ENCODE measurements around the gene DLST.
"Not testable (repeated sequence)": the region's sequence is repeated elsewhere in the genome, so short reads cannot be mapped to it uniquely, and the experiment has no call there.

Gene DLST

DNA sequence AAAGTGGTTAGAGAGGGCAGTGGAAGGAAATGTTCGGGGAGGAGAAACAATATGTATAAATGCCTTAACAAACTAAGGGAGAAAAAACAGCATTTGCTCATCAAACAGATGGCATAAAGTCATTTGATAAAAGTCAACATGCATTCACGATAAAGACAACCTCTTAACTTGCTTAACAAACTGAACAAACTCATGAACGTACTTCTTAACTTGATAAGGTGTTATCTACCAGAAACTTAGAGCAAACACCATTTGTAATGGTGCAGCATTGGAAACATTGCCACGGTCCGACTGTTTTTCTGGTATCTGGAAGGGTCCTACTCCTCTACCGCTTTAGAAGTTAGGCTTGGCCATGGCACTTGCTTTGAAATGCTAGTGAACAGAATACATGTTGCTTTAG, 45.5 kb downstream of the DLST start:
- DNase-seq (ENCODE audit: extremely low read depth, low read depth) = no peak
- no peak overlapping the region for H3K4me3 ChIP-seq (replicated peaks; ENCODE audit: low read depth, low read length)
- TF ChIP-seq, protein P1, sequence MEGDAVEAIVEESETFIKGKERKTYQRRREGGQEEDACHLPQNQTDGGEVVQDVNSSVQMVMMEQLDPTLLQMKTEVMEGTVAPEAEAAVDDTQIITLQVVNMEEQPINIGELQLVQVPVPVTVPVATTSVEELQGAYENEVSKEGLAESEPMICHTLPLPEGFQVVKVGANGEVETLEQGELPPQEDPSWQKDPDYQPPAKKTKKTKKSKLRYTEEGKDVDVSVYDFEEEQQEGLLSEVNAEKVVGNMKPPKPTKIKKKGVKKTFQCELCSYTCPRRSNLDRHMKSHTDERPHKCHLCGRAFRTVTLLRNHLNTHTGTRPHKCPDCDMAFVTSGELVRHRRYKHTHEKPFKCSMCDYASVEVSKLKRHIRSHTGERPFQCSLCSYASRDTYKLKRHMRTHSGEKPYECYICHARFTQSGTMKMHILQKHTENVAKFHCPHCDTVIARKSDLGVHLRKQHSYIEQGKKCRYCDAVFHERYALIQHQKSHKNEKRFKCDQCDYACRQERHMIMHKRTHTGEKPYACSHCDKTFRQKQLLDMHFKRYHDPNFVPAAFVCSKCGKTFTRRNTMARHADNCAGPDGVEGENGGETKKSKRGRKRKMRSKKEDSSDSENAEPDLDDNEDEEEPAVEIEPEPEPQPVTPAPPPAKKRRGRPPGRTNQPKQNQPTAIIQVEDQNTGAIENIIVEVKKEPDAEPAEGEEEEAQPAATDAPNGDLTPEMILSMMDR (IDR thresholded peaks at IDR 0.05; ENCODE audit: low read depth, low read length, missing control alignments) = no peak

DNA sequence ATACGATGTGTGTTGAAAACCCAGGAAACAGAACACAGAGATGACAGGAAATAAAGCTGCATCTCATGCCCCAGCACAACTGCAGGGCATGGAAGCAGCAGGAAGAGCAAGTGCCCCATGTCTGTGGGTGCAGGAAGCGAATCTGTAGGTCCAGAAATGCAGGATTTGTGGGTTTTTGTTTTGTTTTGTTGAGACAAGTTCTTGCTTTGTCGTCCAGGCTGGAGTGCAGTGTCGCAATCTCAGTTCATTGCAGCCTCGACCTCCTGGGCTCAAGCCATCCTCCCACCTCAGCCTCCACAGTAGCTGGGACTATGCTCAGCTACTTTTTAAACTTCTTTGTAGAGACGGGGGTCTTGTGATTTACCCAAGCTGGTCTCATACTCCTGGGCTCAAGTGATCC, 47.5 kb downstream of the DLST start:
- H3K4me3 ChIP-seq (replicated peaks; ENCODE audit: low read depth, low read length) = no peak overlapping the region
- TF ChIP-seq, protein P1 (IDR thresholded peaks at IDR 0.05; ENCODE audit: low read depth, low read length, missing control alignments) = no peak
- DNase-seq (ENCODE audit: extremely low read depth, low read depth) = no peak

- not testable (repeated sequence) for H3K4me3 ChIP-seq (replicated peaks; ENCODE audit: low read depth, low read length); DNase-seq (ENCODE audit: extremely low read depth, low read depth)
These were observed 50.0 kb downstream of the DLST start for GRCh38 chr14:74931744-74932143.

DNA sequence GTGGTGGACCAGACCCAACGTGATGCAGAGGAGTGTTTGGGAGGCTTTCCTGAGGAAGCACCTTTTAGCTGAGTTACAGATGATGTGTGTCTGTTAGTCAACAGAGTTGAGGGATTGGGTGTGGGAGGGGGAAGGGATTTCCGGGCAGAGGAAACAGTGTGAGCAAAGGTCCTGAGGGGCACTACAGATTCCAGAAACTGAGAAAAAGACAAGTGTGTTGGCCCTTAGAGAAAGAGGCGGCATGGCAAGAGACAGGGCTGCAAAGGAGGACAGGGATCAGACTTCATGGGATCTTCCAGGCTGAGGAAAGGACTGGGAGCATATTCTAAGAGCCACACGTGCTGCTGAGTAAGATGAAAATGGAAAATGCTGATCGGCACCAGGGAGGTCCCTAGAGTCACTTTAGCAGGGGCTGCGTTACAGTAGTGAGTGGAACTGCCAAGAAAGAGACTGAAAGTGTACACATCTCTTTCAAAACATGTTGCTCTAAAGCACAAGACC, 50.7 kb downstream of the DLST start:
- DNase-seq (ENCODE audit: extremely low read depth, low read depth) = no peak
- TF ChIP-seq, protein P1 (IDR thresholded peaks at IDR 0.05; ENCODE audit: low read depth, low read length, missing control alignments) = no peak
- no peak overlapping the region for H3K4me3 ChIP-seq (replicated peaks; ENCODE audit: low read depth, low read length)

GRCh38 chr14:74932936-74933335, 51.2 kb downstream of the DLST start:
- H3K4me3 ChIP-seq (replicated peaks; ENCODE audit: low read depth, low read length); DNase-seq (ENCODE audit: extremely low read depth, low read depth): not testable (repeated sequence)

GRCh38 chr14:74934041-74934440, 52.3 kb downstream of the DLST start:
- no peak for DNase-seq (ENCODE audit: extremely low read depth, low read depth)
- TF ChIP-seq, protein P1 (IDR thresholded peaks at IDR 0.05; ENCODE audit: low read depth, low read length, missing control alignments) = no peak
- no peak overlapping the region for H3K4me3 ChIP-seq (replicated peaks; ENCODE audit: low read depth, low read length)

- TF ChIP-seq, protein P1 (IDR thresholded peaks at IDR 0.05; ENCODE audit: low read depth, low read length, missing control alignments) = no peak
- H3K4me3 ChIP-seq (replicated peaks; ENCODE audit: low read depth, low read length) = no peak overlapping the region
- no peak for DNase-seq (ENCODE audit: extremely low read depth, low read depth)
These were observed 53.0 kb downstream of the DLST start for GRCh38 chr14:74934476-74935359.

GRCh38 chr14:74935360-74935680, 53.6 kb downstream of the DLST start:
- H3K4me3 ChIP-seq (replicated peaks; ENCODE audit: low read depth, low read length) = no peak overlapping the region
- no peak for DNase-seq (ENCODE audit: extremely low read depth, low read depth)
- TF ChIP-seq, protein P1 (IDR thresholded peaks at IDR 0.05; ENCODE audit: low read depth, low read length, missing control alignments) = no peak

Measured in HFF-Myc (cell line).